Measurements from ENCODE around the gene DDX3X.

DNA sequence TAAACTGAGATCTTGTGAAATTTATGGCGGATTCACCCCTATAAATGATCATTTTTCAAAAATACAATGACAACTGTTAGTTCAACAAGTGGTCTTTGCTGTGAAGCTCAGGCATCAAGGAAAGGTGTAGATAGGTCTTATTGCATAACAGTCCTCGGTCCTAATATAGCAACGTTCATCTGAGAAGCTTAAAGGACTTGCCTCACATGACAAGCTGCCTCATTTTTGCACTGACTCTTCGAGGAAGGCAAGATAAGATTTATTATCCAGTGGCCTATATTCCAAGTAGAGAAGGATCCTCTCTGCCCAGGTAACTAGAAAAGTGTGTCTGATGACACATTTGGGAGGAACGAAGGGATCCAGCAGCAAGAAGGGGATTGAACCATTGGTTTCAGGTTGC, 13.6 kb upstream of the DDX3X start:
- TF ChIP-seq, protein P1, sequence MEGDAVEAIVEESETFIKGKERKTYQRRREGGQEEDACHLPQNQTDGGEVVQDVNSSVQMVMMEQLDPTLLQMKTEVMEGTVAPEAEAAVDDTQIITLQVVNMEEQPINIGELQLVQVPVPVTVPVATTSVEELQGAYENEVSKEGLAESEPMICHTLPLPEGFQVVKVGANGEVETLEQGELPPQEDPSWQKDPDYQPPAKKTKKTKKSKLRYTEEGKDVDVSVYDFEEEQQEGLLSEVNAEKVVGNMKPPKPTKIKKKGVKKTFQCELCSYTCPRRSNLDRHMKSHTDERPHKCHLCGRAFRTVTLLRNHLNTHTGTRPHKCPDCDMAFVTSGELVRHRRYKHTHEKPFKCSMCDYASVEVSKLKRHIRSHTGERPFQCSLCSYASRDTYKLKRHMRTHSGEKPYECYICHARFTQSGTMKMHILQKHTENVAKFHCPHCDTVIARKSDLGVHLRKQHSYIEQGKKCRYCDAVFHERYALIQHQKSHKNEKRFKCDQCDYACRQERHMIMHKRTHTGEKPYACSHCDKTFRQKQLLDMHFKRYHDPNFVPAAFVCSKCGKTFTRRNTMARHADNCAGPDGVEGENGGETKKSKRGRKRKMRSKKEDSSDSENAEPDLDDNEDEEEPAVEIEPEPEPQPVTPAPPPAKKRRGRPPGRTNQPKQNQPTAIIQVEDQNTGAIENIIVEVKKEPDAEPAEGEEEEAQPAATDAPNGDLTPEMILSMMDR (conservative IDR thresholded peaks at IDR 0.05; ENCODE audit: low read length) = no peak
- TF ChIP-seq EZH2phosphoT487 (IDR thresholded peaks at IDR 0.05; ENCODE audit: borderline replicate concordance) = no peak
